Measurements from ENCODE around the gene FABP3.
A peak's percentile ranks its signal among the peaks of the same experiment; 100 is the strongest.
"Not testable (repeated sequence)": the region's sequence is repeated elsewhere in the genome, so short reads cannot be mapped to it uniquely, and the experiment has no call there.

Gene FABP3

GRCh38 chr1:31397360-31398095, 24.7 kb upstream of the FABP3 start:
- no peak for DNase-seq

GRCh38 chr1:31396633-31397351, 23.9 kb upstream of the FABP3 start:
- DNase-seq = no peak

GRCh38 chr1:31394584-31395193, 21.8 kb upstream of the FABP3 start:
- DNase-seq = peak; percentile 85 to 89

GRCh38 chr1:31393463-31393862, 20.6 kb upstream of the FABP3 start:
- no peak for DNase-seq

- DNase-seq = no peak
Measured at GRCh38 chr1:31390071-31390470, 17.2 kb upstream of the FABP3 start.

- DNase-seq = no peak
Measured at GRCh38 chr1:31389616-31390015, 16.7 kb upstream of the FABP3 start.

GRCh38 chr1:31387612-31388011, 14.7 kb upstream of the FABP3 start:
- DNase-seq = no peak

- DNase-seq = not testable (repeated sequence)
Measured at GRCh38 chr1:31386576-31387243, 13.8 kb upstream of the FABP3 start.

GRCh38 chr1:31383967-31384366, 11.1 kb upstream of the FABP3 start:
- DNase-seq = no peak

GRCh38 chr1:31382379-31382989, 9.6 kb upstream of the FABP3 start:
- DNase-seq = no peak

- no peak for DNase-seq
Measured at GRCh38 chr1:31381394-31382294, 8.8 kb upstream of the FABP3 start.

- DNase-seq = no peak
Measured at GRCh38 chr1:31380181-31380580, 7.3 kb upstream of the FABP3 start.

- no peak for DNase-seq
Measured at GRCh38 chr1:31378001-31378400, 5.1 kb upstream of the FABP3 start.

- no peak for DNase-seq
Measured at GRCh38 chr1:31377364-31377863, 4.5 kb upstream of the FABP3 start.

GRCh38 chr1:31376375-31377134, 3.7 kb upstream of the FABP3 start:
- DNase-seq = peak in 1 of 2 experiments; percentile 17

GRCh38 chr1:31374511-31375196, 1.8 kb upstream of the FABP3 start:
- DNase-seq = no peak

GRCh38 chr1:31373897-31374486, 1.1 kb upstream of the FABP3 start:
- DNase-seq = no peak

- no peak for DNase-seq
Measured at GRCh38 chr1:31372751-31373055, 173 bp downstream of the FABP3 start.

GRCh38 chr1:31372051-31372450, 825 bp downstream of the FABP3 start:
- DNase-seq = no peak
